GM21723 (cell line): ENCODE results near the gene RASGEF1C.

Experiments
- ATAC-seq: cut with Tn5 transposase; IDR thresholded peaks from one replicate; pipeline ENCODE4 v1.9.1; 2021; ENCODE audit warnings: mild to moderate bottlenecking, moderate library complexity; ENCODE audit not compliant: unreplicated experiment

The RASGEF1C gene

DNA sequence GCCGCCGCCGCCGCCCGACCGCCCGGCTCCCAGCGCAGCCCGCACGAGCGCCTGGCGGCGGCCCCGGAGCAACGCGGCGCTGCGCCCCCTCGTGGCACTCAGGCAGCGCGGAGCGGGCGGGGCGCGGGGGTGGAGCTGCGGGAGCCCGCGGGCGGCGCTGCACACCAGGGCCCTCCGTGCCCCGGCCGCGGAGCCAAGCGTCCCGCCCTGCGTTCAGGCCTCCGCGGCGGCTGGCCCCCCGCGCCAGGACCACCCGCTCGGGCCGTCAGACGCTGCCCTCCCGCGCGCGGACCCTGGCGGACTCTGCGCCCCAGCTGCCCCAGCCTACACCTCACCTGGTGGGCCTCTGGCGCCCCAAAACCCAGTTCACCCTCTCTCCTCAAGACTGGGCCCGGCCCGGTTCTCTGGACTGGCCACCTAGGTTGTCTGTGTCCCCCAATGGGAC is at the start of gene RASGEF1C:
Gene RASGEF1C (minus strand): TSS at position 75 of the 445 bp plus-strand sequence. CDS start 71,159 bp downstream, outside the sequence.
- no peak for ATAC-seq

DNA sequence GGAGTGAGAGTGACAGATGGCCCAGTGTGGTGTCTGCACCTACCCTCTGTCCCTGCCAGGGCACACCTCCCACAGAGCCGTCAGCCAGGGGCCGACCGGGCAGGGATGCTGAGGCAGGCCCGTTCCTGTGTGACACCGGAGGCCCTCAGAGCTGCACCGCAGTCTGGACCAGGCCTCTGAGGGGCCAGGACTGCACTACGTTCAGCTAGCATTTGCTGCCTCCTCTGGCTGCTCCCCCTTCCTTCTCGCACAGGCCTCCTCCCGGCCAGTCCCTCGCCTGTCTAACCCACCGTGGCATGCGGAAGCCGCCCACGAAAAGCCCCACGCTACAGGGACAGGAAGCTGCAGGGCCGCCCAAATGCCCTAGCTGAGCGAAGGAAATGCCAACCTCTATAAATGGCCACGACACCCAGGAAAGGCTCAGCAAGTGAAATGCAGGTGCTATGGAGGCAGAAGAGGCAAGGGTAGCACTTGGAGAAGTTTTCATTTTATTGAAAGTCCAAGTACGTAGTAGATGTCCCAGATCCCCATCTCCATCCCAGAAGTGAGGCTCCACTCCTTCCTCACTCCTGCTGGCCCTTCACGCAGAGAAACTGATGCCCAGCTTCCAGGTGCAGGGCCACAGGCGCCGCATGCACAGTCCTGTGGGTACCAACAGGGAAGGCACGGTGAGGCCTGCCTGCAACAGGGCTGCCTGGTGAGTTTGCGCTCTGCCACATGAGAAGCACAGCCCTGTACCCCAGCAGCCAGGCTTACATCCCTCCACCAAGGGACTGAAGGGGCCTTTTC is 44.2 kb upstream of the RASGEF1C start:
- ATAC-seq, result no peak

DNA sequence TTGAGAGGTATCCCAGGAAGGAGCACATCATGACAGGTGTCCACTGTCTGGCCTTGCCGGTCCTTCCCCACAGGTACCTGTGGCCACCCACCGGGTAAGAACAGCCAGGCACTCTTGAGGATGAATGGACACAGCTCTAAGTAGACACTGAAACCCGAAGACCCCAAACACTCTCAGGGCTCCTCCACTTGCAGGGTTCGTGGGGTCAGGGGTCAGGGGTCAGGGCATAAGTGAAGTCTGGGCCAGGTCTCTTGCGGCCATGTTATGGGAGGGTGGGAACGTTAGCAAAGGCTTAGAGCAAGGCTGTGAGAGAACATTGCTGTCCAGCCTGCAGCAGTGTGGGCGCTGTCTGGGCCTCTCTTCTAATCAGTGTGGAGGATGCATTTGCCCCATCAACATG is 42.9 kb upstream of the RASGEF1C start:
- ATAC-seq, result no peak

DNA sequence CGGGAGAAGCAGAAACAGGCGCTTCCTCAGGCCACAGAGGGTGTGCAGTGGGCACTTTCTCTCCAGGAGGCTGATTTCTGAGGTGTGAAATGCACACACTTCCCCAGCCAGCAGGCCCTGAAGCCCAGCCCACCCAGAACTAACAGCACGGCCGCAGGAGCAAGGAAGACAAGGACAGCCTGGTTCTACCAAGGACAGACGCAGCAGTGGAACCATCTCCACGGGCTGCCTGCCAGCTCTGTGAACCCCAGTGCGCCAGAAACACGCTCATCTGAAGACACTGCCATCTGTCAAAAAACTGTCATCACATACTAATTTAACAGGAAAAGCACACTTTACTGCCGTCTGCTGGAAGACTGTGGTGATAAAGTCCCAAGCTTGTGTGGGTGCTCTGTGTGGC is 42.1 kb upstream of the RASGEF1C start:
- no peak for ATAC-seq

DNA sequence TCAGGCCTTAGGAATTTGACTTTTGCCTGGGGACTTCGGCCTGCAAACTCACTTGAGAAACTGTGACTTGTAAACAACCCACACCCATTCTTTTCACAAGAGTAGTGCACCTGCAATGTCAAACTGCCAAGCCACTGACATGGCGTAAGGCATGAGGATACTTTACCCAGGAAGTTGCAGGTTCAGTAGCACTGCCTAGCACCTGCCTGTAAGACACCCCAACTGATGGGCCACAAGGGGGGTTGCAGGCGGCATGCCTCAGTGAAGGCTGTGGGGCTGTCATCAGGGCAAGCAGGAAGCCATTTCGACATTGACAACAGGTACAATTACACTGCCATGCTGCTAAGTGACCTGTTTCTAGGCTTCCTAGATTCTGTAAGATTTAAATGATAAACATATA is 41.3 kb upstream of the RASGEF1C start:
- no peak for ATAC-seq

DNA sequence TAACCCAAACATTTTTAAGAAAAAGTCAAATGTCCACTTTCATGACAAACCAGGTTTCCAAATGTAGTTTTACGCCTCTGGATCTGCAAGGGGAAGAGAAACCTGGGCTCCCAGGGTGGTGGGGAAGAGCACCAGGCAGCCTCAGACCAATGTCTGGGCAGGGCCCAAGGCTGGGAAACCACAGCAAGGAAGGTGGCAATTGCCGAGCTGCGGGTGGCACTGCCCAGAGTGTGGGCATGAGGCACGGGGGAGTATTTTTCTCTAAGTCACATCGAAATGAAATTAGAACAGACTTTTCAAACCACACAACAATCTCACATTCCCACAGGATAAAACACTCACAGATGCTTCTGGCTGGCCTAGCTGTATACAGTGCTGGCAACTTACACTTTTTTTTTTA is 32.6 kb upstream of the RASGEF1C start:
- no peak for ATAC-seq

DNA sequence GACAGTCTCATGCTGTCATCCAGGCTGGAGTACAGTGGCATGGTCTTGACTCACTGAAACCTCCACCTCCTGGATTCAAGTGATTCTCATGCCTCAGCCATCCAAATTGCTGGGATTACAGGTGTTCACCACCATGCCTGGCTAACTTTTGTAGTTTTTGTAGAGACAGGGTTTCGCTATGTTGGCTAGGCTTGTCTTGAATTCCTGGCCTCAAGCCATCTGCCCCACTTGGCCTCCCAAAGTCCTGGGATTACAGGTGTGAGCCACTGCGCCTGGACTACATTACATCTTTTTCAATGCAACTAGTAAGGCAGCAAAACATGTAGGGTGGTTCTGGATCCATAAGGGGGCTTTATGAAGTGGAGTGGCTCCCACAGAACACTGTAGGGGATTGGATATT is 29.6 kb upstream of the RASGEF1C start:
- no peak for ATAC-seq

DNA sequence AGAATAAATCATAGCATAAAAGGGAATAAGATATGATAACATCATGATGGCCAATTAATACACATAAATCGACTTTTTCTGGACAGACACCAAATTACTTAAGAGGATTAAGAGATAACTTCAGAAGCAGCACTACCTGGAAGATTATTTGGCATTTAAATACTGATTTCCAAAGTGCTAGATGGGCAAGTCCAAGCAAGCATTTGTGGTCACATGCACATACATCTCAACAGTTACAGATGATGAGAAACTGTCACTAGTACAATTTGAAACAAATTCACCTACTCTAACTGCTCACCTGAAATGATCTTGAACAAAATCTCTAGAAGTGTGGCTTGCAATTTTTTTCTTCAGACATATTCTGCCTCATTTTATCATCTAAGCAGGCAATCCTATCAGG is 26.8 kb upstream of the RASGEF1C start:
- no peak for ATAC-seq

DNA sequence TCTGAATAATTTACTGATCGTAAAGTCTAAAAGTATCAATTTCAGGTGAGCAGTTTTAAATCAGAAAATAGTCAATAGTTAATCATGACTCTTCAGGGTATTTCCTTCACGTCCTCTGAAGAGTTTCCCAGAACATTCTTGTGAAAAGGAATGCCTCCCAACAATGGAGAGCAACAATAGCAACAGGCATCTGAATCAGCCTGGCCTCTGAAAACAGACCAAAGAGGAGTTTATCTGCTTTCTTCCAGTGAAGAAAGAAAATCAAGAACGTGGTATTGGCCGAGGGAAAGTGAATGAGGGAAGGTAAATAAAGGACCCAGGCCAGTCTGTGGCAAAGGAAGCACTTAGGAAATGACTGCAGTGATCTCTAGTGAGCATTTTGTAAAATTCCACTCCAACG is 26.1 kb upstream of the RASGEF1C start:
- ATAC-seq, result no peak

DNA sequence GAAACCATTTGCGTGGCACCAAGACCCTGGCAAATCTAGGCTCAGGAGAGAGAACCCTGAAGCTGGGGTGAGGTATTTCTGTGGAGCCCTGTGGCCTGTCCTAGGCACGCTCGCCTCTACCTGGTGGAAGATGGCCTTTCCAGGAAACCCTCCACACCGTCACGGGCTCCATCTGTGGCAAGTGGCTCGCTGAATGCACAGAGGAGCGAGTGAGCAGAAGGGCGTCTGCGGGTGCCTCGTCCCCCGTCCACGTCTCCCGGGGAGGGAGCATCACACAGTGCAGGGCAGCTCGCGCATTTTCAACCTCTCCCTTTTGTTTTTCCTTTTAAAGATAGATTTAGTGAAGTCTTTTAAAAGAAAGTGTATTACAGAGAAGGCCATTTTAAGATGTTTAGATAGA is 25.3 kb upstream of the RASGEF1C start:
- ATAC-seq, result no peak

DNA sequence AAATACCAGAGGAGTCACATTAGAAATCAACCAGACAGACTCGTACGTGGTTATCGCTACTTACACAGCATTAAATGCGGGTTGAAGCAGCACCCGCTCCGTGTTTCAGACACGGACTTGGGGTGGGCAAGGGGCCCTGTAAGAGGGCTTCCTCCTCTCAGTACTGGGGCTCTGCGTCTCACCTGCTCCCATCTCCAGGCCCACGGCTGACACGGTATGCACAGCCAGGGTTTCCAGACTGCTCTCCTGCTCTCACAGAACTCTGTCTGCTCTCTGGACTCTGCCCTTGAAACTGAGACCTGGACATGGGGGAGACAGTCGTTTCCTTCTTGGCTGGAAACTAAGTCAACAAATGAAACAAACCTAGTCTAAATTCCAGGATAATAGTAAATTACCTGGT is 24.7 kb upstream of the RASGEF1C start:
- ATAC-seq, result no peak

DNA sequence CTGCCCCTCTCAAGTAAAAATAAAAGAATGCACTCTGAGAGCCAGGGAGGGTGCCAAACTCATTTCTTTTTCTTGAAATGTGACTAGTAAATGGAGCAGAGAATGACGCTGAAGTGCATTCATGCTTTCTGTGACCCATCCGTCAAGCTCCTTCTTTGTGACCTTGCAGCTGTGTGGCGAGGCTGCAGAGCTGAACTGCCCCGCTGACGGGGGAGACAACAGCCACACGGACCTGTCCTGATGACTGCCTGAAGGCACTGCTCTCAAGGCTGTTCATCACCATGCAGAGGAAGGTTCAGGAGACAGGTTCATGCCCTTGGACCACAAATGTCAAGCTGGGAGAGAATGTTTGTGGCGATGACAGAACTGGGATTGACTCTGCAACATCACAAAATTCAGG is 21.0 kb upstream of the RASGEF1C start:
- no peak for ATAC-seq

DNA sequence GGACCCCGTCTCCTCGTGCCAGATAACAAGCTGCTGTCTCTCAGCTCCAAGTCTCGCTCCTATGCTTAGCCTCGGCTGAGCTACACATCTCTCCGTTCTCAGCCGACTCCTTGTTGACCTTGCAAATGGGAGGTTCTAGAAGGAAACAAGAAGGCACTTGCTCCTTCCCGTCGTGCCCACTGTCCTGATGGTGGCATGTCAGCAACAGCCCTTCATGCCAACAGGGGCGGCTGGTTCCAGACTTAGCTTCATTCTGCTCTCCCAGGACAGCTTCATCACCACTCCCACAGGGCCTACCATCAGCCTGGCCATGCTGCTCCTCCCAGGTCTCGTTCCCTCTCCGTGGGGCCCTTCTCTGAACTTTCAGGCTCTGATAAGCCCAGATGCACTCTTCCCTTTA is 13.0 kb upstream of the RASGEF1C start:
- no peak for ATAC-seq

DNA sequence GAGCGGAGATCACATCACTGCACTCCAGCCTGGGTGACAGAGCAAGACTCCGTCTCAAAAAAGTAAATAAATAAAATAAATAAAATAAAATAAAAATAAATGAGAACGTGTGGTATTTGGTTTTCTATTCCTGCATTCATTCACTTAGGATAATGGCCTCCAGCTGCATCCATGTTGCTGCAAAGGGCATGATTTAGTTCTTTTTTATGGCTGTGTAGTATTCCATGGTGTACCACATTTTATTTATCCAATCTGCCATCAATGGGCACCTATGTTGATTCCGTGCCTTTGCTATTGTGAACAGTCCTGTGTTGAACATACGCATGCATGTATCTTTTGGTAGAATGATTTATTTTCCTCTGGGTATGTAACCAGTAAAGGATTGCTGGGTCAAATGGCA is 8.8 kb upstream of the RASGEF1C start:
- no peak for ATAC-seq

DNA sequence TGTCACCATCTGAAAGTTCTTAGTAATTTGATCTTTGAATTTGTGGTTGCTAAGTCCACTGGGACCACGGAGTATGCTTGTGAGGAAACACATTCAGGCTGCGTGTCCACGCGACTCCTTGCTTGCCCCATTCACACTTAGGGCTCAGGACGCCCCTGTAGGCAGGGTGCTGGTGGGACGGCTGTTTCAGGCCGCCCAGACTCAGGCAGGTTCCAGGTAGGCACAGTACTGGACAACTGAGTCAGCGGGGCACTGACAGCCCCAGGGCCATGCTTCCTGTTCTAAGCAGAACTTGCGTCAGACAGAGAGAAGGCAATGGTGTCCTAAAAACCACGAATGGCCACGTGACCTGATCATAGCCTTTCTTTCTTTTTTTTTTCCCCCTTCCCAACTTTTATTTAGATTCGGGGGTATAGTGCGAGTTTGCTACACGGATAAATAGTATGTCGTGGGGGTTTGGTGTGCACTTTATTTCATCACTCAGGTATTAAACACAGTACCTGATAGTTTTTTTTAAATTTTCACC is 7.7 kb upstream of the RASGEF1C start:
- ATAC-seq, result no peak

DNA sequence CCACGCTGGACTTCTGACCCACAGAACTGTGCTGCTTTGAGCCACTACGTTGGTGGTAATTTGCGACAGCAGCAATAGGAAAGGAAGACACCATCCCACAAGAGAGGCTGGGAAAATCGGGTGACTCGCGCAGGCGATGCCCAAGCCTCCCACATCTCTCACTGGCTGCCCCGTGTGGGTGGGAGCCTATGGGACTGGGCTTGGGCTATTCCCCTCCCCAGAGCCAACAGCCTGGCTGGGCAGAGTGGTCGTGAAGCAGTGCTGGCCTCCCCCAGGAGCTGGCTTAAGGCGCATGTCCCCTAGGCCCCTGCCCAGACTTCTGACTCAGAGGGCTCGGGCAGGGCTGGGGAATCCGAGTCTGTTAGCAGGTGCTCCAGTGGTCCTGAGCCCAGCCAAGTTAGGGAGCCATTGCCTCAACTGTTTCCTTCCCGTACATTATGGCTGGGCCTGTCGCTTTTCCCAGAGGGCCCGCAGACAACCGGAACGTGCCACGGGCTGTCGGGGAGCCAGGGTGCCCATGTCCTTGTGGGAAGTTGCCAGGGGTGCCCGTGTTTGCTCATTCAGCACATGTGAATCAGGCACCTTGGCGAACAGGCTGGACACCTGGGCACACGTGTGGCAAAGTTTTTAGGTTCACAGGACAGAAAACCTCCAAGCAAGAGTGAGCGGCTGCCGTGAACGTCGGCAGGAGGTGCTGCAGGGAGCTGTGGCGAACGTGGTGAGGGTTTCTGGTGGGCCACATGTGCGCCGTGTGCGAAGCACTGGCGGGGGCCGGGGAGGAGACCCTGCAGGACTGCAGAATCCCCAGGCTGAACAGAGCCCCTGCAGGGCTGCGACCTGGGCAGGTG is 7.0 kb upstream of the RASGEF1C start:
- no peak for ATAC-seq

DNA sequence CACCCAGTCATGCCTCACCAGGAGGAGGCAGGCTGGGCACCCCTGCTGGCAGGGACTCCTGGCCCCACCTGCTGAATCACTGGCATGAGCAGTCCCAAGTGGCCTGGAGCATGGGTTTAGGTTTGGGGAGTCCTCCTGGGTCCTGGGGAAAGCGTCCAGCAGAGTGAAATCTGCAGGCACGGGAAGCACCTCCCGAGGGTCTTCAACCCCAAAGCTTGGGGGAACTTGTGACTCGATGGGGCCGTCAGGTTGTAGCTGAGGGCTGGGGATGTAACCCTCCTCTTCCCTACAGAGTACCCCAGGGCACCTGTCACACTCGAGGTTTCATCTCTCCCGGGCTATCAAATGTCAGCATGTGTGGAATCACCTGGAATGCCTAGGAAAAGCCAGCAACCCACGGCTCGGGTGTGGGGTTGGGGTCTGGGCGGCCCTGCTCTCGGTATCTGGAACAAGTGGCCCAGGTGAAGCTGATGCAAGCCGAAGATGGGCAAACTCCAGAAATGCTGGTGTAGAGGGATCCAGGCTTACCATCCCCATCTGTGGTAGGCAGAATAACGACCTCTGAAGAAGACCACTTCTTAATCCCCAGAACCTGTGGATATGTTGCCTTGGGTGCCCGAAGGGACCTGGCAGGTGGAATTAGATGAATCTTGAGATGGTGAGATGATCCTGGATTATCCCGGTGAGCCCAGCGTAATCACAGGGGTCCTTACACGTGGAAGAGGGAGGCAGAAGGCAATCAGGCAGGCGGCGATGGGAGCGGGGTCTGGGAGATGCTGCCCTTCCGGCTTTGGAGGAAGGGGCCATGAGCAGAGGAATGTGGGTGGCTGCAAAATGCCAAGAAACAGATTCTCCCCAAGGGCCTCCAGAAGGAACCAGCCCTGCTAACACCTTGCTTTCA is 6.1 kb upstream of the RASGEF1C start:
- ATAC-seq, result no peak

DNA sequence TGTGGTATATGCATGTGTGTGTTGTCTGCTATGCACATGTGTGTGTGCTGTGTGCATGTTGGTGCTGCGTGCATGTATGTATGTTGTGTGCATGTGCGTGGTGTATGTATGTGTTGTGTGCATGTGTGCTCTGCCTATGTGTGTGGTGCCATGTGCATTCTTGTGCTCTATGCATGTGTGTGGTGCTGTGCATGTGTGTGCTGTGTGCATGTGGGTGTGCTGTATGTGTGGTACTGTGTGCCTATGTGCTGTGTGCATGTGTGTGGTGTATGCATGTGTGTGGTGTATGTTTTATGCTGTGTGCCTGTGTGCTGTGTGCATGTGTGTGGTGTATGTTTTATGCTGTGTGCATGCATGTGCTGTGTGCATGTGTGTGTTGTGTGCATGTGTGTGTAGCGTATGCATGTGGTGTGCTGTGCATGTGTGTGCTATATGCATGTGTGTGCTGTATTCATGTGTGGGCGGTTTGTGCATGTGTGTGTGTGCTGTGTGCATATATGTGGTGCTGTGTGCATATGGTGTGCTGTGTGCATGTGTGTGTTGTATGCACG is 4.7 kb upstream of the RASGEF1C start:
- no peak for ATAC-seq

DNA sequence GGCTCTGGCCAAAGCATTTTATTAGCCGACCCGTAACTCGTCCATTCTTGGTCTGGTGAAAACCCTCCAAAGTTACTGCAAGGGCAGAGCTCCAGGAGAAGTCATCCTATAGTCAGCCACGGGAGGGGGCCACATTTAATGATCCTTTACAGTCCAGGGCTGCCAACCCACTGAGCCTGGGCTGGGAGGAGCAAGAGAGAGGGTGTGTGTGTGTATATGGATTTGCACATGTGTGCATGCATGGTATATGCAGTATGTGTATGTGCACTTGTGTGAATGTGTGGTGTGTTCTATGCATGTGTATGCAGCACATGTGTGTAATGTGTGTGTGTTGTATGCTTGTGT is 4.2 kb upstream of the RASGEF1C start:
- ATAC-seq, result no peak

DNA sequence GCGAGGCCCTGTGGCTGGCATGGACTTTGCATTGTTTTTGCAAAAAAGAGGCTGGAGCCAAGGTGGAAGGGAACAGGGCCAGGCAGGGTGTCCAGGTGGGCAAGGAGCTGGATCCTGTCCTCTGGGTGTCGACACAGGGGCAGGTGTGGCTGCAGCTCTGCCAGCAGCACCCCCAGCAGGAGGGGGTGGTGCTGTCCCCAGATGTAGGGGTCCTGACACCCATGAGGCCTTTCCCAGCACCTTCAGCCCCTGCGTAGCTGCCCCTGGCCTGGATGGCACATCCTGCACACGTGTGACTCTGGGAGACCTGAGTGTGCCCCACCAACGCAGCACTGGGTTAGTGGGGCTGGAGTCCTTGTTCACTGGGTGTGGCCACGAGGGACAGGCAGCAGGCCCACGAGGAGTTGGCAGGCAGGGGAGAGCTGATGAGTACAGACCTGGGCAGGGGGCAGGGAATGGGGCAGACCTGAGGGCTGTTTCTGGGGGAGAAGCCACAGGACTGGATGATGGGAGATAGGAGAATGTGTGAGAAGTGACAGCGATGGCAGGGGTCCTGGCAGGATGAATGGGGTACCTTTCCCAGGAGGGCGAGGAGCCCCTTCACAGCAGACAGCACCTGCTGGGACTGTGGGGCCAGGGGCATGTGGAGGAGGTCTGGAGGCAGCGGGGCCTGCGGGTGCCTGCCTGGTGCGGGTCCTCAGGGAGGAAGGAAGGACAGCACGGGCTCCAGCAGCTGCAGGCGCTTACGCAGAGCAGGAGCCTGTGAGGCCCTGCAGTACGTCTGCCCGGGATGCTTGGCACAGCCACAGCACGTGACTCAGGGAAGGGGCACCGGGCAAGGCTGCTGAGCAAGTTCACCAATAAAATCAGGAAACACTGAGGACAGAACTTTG is 3.6 kb upstream of the RASGEF1C start:
- no peak for ATAC-seq
